ENCODE measurements around the gene CSNK1D.

The CSNK1D gene

GRCh38 chr17:82296511-82297279 lies 23.2 kb upstream of the CSNK1D start:
- no peak for DNase-seq

DNA sequence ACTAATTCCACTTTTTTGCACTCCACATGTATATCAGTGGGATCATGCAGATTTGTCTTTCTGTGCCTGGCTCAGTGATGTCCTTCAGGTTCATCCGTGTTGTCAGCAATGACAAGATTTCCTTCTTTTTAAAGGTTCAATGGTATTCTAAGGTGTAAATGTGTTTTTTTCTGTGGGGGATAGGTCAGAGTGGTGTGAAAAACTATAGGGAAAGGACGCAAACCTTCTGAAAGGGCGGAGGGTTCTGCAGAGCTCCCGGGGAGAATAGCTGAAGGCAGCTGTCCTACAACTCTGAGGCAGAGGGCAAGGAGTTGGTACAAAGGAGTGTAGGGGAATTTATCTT lies 21.9 kb upstream of the CSNK1D start:
- DNase-seq, result no peak

- DNase-seq, result no peak
Observed at GRCh38 chr17:82294064-82294773, 20.7 kb upstream of the CSNK1D start.

GRCh38 chr17:82292251-82293154 lies 19.0 kb upstream of the CSNK1D start:
- DNase-seq, result peak; percentile 52 to 98 (median 93)

DNA sequence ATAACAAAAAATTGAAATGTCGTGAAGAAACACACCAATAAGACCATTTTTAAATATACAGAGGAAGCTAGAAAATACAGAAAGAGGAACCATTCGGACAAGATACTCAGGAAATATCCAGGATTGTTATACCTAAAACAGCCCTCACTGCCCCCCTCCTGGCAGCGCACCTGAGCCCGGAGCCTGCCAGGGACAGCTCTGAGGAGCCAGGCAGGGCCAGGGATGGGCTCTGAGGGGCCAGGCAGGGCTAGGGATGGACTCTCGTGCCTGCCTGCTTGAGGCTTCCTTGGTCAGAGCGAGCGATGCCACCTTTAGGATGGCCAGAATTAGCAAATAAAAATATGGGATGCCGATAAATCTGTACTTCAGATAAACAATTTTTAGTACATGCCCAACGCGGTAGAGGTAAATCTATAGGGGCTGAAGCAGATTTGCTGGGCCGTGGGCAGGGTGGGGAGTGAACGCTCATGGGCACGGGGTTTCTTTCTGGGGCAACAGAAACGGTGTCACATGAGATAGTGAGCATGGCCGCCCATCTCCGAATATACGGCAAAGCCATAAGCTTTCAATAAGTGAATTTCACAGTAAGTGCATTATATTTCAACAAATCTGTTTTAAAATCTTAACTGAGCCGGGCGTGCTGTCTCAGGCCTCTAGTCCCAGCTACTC lies 18.2 kb upstream of the CSNK1D start:
- no peak for DNase-seq

- no peak for DNase-seq
Observed at GRCh38 chr17:82287868-82288801, 14.6 kb upstream of the CSNK1D start.

- DNase-seq, result no peak
Observed at GRCh38 chr17:82287013-82287867, 13.7 kb upstream of the CSNK1D start.

- DNase-seq, result no peak
Observed at GRCh38 chr17:82285141-82285540, 11.6 kb upstream of the CSNK1D start.

GRCh38 chr17:82283208-82283749 lies 9.8 kb upstream of the CSNK1D start:
- peak in 1 of 56 donors; percentile 17 for DNase-seq

DNA sequence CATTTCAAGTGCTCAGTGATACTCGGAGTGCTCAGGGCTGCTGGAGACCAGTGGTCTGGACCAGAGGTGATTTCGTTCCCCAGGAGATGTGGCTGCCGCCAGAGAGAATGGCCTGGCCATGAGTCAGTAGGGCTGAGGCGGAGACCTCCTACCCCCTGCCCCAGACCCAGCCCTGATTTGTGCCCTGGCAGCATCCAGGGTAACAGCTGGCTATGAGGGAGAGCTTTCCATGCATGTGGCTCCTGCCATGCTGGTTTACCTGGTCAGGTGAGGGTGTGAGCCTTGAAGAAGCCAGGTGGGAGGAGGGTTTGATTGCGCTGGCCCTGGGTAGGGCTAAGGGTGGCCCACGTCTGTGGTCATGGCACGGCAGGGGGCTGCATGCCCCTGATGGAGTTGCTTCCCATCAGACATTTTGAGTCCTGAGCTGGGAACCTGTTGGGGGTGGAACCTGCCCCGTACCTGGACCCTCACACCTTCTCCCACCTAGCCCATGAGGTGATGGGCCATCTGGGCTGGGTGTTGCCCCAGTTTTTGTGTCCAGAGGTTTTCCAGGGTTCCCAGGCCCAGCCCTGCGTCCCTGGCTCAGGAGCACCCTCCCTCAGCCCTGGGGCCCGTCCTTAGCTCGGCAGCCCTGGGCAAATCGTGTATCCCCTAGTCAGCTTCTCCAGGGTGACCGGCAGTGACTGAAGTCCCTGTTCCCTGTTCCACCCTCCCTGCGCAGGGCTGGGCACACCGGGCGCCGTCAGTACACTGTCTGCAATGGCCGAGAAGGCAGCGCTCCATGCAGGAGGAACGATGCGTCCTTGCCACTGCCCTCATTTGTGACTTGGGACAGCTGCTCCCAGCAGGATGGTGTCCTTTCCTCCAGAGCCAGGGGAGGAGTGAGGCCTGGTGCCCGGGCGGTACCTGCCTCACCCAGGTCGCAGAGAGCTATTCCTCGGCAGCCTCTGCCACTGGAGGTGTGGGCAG lies 9.0 kb upstream of the CSNK1D start:
- DNase-seq, result no peak

DNA sequence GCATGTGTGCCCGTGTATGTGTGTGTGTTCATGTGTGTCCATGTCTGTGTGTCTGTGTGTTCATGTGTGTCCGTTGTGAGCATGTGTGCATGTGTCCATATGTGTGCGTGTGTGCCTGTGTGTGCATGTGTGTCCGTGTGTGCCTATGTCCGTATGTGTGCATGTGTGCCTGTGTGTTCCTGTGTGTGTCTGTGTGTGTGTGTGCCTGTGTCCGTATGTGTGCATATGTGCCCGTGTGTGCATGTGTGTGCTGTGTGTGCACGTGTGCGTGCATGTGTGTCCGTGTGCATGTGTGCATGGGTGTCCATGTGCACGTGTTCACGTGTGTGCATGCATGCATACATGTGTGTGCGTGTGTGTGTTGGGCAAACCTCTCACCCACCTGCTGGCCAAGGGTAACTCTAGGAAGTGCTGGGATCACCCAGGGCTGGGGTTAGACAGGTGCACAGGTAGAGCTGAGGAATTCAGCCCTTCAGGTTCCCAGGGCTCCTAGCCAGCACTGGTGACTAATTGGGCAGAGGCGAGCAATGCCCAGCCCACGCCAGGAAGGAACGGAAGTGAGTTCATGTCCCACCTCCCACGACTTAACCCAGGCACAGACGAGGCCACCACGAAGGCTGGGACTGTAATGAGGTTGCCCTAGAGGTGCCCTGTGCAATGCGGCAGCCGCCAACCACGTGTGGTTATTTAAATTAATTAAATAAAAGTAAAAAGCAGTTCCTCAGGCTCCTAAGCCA lies 8.2 kb upstream of the CSNK1D start:
- DNase-seq, result no peak

- no peak for DNase-seq
Observed at GRCh38 chr17:82281076-82281475, 7.6 kb upstream of the CSNK1D start.

- DNase-seq, result no peak
Observed at GRCh38 chr17:82280537-82280936, 7.0 kb upstream of the CSNK1D start.

- no peak for DNase-seq
Observed at GRCh38 chr17:82278786-82279391, 5.4 kb upstream of the CSNK1D start.

DNA sequence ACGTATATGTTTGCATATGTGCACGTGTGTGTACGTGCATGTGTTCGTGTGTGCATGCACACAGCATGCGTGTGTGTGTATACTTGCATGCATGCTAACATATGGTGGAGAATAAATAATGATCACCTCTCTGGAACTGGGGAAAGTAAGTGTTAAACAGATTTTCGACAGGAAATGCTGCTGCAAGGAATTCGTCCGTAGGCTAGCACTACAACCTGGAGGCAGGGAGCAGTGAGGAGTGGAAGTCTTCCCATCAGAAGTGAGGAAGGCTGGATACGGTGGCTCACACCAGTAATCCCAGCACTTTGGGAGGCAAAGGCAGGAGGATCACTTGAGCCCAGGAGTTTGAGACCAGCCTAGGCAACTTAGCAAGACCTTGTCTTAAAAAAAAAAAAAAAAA lies 4.8 kb upstream of the CSNK1D start:
- DNase-seq, result no peak

DNA sequence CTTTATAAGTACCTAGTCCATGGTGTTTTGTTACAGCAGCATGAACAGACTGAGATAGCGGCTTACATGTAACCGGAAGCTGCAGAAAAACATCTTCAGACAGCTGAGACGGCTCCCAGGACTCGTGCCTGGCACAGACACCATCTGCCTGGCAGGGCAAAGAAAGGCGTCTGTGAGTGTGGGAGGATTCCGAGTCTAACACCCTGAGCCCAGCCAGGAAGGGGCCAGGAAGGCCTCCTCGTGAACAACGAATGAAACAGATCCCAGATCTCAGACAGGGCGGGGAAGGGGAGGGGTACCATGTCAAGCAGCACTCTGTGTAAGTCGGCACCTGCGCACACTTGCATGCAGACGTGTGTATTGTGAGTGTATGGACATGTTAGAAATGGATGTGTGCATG lies 4.4 kb upstream of the CSNK1D start:
- peak in 7 of 56 donors; percentile 14 to 32 (median 18) for DNase-seq

- DNase-seq, result no peak
Observed at GRCh38 chr17:82276938-82277337, 3.4 kb upstream of the CSNK1D start.
